GM12801 (cell line): Measurements from ENCODE around the gene ALOX12B.

Experiments used
- TF ChIP-seq, protein P1 (sequence below): IDR thresholded peaks from one replicate; pipeline ENCODE4 v1.5.1; 2011; ENCODE audit warnings: control low read depth; ENCODE audit not compliant: insufficient read length; ENCODE audit errors: extremely low read depth

ALOX12B gene

GRCh38 chr17:8072729-8073461 is 14.6 kb downstream of the ALOX12B start:
- TF ChIP-seq, protein P1, sequence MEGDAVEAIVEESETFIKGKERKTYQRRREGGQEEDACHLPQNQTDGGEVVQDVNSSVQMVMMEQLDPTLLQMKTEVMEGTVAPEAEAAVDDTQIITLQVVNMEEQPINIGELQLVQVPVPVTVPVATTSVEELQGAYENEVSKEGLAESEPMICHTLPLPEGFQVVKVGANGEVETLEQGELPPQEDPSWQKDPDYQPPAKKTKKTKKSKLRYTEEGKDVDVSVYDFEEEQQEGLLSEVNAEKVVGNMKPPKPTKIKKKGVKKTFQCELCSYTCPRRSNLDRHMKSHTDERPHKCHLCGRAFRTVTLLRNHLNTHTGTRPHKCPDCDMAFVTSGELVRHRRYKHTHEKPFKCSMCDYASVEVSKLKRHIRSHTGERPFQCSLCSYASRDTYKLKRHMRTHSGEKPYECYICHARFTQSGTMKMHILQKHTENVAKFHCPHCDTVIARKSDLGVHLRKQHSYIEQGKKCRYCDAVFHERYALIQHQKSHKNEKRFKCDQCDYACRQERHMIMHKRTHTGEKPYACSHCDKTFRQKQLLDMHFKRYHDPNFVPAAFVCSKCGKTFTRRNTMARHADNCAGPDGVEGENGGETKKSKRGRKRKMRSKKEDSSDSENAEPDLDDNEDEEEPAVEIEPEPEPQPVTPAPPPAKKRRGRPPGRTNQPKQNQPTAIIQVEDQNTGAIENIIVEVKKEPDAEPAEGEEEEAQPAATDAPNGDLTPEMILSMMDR = no peak

- TF ChIP-seq, protein P1 = no peak
Measured at GRCh38 chr17:8072341-8072728, 15.2 kb downstream of the ALOX12B start.

DNA sequence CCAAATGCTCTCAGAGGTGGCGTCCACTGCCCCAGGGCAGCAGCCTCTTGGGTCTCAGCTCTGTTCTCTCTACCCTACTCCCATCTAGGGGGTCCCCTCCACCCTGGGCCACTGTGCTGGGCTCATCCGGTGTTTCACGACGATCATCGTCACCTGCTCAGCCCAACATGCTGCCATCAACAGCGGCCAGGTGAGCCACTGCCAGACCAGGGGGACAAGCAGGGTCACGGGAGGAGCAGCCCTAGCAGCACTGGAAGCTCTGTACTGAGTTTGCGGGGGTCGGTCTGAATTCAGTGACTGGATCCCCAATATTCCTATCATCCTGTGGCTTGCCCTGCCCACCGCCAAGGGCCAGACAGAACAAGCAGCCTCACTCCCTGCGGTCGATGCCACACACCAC is 16.0 kb downstream of the ALOX12B start:
- TF ChIP-seq, protein P1 = no peak

DNA sequence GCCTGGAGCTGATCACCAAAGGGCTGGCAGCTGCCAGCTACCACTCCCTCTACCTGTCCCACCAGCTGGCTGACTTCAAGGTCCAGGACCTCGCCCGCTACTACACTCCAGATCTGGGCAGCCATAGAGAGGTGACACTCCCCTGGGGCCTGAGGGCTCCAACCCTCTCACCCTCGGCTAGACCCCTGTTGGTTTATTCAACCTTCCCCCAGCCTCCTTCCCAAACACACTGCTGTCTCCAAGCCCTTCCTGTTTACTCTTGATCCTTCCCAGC is 18.0 kb downstream of the ALOX12B start:
- TF ChIP-seq, protein P1 = no peak

DNA sequence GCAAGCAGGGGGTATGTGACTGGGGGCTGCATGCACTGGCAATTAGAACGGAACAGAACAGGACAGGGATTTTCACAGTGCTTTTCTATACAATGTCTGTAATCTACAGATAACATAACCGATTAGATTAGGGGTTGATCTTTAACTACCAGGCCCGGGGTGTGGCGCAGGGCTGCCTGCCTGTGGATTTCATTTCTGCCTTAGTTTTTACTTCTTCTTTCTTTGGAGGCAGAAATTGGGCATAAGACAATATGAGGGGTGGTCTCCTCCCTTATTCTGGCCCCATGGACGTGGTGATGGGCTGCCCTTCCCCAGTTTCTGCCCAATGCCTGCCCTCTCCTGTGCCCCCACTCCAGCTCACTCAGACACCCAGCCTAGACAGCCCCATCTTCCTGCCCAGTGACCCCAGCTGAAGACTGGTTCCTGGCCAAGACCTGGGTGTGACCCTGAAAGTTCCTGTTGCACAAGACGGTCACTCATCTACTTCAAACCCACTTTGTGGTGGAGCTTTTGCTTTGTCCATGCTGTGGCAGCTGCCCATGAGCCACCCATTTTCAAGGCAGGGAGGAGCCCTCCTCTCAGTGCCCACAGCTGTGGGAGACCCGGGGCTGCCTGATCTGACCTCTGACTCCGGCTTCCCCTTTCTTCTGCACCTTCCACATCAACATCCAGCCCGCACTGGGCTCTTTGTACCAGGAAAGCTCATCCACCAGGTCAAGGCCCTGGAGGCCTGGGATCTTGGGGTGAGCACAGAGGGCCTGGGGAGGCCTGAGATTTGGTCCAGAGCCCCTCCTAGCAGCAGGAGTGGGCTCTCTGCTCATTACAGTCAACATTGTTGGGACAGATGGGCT is 18.6 kb downstream of the ALOX12B start:
- TF ChIP-seq, protein P1 = no peak

- TF ChIP-seq, protein P1 = no peak
Measured at GRCh38 chr17:8067806-8068205, 19.7 kb downstream of the ALOX12B start.

DNA sequence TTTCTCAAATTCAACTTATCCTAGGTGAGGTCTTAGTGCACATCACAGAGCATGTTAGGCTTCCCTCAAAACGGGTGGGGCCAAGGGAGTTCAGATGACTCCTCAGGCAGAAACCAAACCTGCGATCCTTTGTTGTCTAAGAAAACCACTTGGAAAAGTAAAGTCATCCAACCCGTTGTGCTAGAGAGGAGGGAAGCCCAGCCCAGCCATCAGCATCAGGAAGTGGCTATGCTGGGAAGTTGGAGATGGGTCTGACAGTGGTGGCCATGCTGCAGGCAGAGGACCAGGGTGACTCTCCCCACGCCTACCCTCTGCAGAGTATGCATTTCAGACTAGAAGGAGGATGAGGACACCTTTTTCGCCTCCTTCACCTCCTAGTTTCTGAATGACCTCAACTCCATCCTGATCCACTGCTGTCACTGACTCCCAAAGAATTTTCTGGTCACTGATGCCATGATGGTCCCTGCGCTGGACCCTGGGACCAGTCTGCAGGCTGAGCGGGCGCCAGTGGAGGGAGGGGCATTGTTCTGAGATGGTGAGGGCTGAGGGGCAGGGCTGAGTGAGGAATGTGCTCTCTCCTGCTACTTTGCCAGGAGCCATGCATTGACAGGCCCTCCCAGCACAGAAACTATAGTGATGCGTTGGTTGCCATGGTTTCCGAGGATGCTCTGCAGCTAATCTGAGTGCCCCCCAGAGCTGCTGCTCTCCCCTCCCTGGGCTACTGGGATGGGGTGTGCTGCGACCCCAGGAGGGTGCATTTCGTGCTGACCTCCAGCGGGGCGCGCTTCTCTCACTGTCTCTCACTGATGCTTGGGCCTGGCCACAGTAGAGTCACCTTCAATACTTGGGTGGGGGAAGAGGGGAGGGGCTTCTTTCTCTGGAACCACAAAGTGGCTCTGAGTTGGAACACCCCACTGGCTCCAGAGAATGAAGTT is 20.4 kb downstream of the ALOX12B start:
- TF ChIP-seq, protein P1 = no peak
